Neuron (in vitro differentiated cells): ENCODE data around the gene PDCD1.

ENCODE experiments used
- H2AFZ ChIP-seq: one replicate; pipeline ENCODE4 v1.6.1; 2013; ENCODE audit warnings: low read depth, mild to moderate bottlenecking, inconsistent platforms, low read length, moderate library complexity
- H3K27me3 ChIP-seq: one replicate; pipeline ENCODE4 v1.6.1; 2013; ENCODE audit warnings: low read length; ENCODE audit not compliant: insufficient read depth
- H3K36me3 ChIP-seq: one replicate; pipeline ENCODE4 v1.6.1; 2013; ENCODE audit warnings: low read length; ENCODE audit not compliant: insufficient read depth
- H3K4me1 ChIP-seq: one replicate; pipeline ENCODE4 v1.6.1; 2013; ENCODE audit warnings: low read length; ENCODE audit not compliant: insufficient read depth
- H3K4me3 ChIP-seq: 2 replicates; pipeline ENCODE4 v1.5.1; 2013; ENCODE audit warnings: mild to moderate bottlenecking, low read length, moderate library complexity
- H3K9me3 ChIP-seq: one replicate; pipeline ENCODE4 v1.6.1; 2013; ENCODE audit warnings: low read length

The PDCD1 gene

GRCh38 chr2:241901018-241901380 lies 42.3 kb upstream of the PDCD1 start:
- no peak overlapping the region for H3K4me3 ChIP-seq
- no peaks in the 10 kb centered on the region for H3K9me3 ChIP-seq
- peaks cover 4% of the 10 kb centered on the region for H3K4me1 ChIP-seq
- peaks cover 14% of the 10 kb centered on the region for H3K27me3 ChIP-seq
- H3K36me3 ChIP-seq: no peaks in the 10 kb centered on the region
- no peak overlapping the region for H2AFZ ChIP-seq

GRCh38 chr2:241900251-241901017 lies 41.7 kb upstream of the PDCD1 start:
- H2AFZ ChIP-seq: no peak overlapping the region

GRCh38 chr2:241898463-241899270 lies 40.0 kb upstream of the PDCD1 start:
- Histone ChIP-seq H2AFZ (no peak overlapping the region), H3K27me3 (peaks cover 14% of the 10 kb centered on the region), H3K4me1 (peaks cover 4% of the 10 kb centered on the region), H3K4me3 (no peak overlapping the region), H3K36me3 (no peaks in the 10 kb centered on the region), H3K9me3 (no peaks in the 10 kb centered on the region)

More at GRCh38 chr2:241900251-241901017, 41.7 kb upstream of the PDCD1 start:
- H3K27me3 ChIP-seq: peaks cover 14% of the 10 kb centered on the region
- H3K4me1 ChIP-seq: peaks cover 4% of the 10 kb centered on the region
- H3K9me3 ChIP-seq: no peaks in the 10 kb centered on the region
- H3K36me3 ChIP-seq: no peaks in the 10 kb centered on the region
- H3K4me3 ChIP-seq: no peak overlapping the region

GRCh38 chr2:241897231-241897916 lies 38.7 kb upstream of the PDCD1 start:
- Histone ChIP-seq H3K4me1 (peaks cover 4% of the 10 kb centered on the region), H3K27me3 (peaks cover 5% of the 10 kb centered on the region), H2AFZ (no peak overlapping the region), H3K4me3 (no peak overlapping the region), H3K9me3 (no peaks in the 10 kb centered on the region), H3K36me3 (no peaks in the 10 kb centered on the region)

GRCh38 chr2:241896746-241897201 lies 38.1 kb upstream of the PDCD1 start:
- Histone ChIP-seq H3K9me3 (no peaks in the 10 kb centered on the region), H2AFZ (no peak overlapping the region), H3K4me1 (peaks cover 3% of the 10 kb centered on the region), H3K36me3 (no peaks in the 10 kb centered on the region), H3K27me3 (peaks cover 2% of the 10 kb centered on the region), H3K4me3 (no peak overlapping the region)

- no peaks in the 10 kb centered on the region for H3K27me3 ChIP-seq
- no peak overlapping the region for H2AFZ ChIP-seq
- H3K4me3 ChIP-seq: no peak overlapping the region
- H3K36me3 ChIP-seq: no peaks in the 10 kb centered on the region
- H3K9me3 ChIP-seq: no peaks in the 10 kb centered on the region
- no peaks in the 10 kb centered on the region for H3K4me1 ChIP-seq
These were observed 37.3 kb upstream of the PDCD1 start for GRCh38 chr2:241895712-241896641.

- Histone ChIP-seq H3K27me3 (no peaks in the 10 kb centered on the region), H3K4me1 (no peaks in the 10 kb centered on the region), H3K36me3 (no peaks in the 10 kb centered on the region), H3K4me3 (no peak overlapping the region), H3K9me3 (no peaks in the 10 kb centered on the region), H2AFZ (no peak overlapping the region)
These were observed 36.7 kb upstream of the PDCD1 start for GRCh38 chr2:241895427-241895711.

- Histone ChIP-seq H3K9me3 (no peaks in the 10 kb centered on the region), H2AFZ (no peak overlapping the region), H3K4me3 (no peak overlapping the region), H3K27me3 (no peaks in the 10 kb centered on the region), H3K4me1 (no peaks in the 10 kb centered on the region), H3K36me3 (no peaks in the 10 kb centered on the region)
These were observed 36.2 kb upstream of the PDCD1 start for GRCh38 chr2:241894681-241895426.

- no peaks in the 10 kb centered on the region for H3K4me1 ChIP-seq
These were observed 35.5 kb upstream of the PDCD1 start for GRCh38 chr2:241894056-241894641.

GRCh38 chr2:241893265-241893664 lies 34.6 kb upstream of the PDCD1 start:
- Histone ChIP-seq H3K4me1 (no peaks in the 10 kb centered on the region), H3K36me3 (no peaks in the 10 kb centered on the region), H3K9me3 (no peaks in the 10 kb centered on the region), H3K27me3 (no peaks in the 10 kb centered on the region), H3K4me3 (no peak overlapping the region), H2AFZ (no peak overlapping the region)

More at GRCh38 chr2:241894056-241894641, 35.5 kb upstream of the PDCD1 start:
- H3K9me3 ChIP-seq: no peaks in the 10 kb centered on the region
- H3K36me3 ChIP-seq: no peaks in the 10 kb centered on the region
- no peak overlapping the region for H3K4me3 ChIP-seq
- H2AFZ ChIP-seq: no peak overlapping the region
- no peaks in the 10 kb centered on the region for H3K27me3 ChIP-seq

GRCh38 chr2:241892299-241893137 lies 33.8 kb upstream of the PDCD1 start:
- Histone ChIP-seq H3K4me3 (no peak overlapping the region), H3K9me3 (no peaks in the 10 kb centered on the region), H3K27me3 (no peaks in the 10 kb centered on the region), H2AFZ (no peak overlapping the region), H3K36me3 (no peaks in the 10 kb centered on the region), H3K4me1 (no peaks in the 10 kb centered on the region)
